PC-3 (cell line): ENCODE measurements around the gene KCNJ6. TPM values are rescaled to one million over a fixed set of nuclear protein-coding genes. Genes with fewer than 3 reads are reported as not detected.

ENCODE experiments used
- ATAC-seq: fragments of 200-7000 bp; cut with Tn5 transposase; 2 replicates; pipeline ENCODE4 v1.9.1; 2020; ENCODE audit warnings: mild to moderate bottlenecking, moderate library complexity
- BruUV-seq: library from RNA; stranded (reverse); fragments of 400-500 nt; replicated peaks from 2 replicates; lab custom pipeline; 2021; lab: Mats Ljungman, UMichigan
- CTCF ChIA-PET: fragments of 300-600 bp; sonication (Branson Sonifier 250); formaldehyde crosslinking; loops from one replicate; lab custom pipeline; 2022; ENCODE audit warnings: antibody characterized with exemption; lab: Charles Lee
- POLR2A ChIA-PET: fragments of 300-600 bp; sonication (Branson Sonifier 250); formaldehyde crosslinking; loops from one replicate; lab custom pipeline; 2022; ENCODE audit warnings: antibody characterized with exemption; ENCODE audit not compliant: unreplicated experiment; lab: Charles Lee
- DNase-seq: peaks from one replicate; pipeline ENCODE4 v3.0.0-alpha.2; 2015
- H2AFZ ChIP-seq: fragments of 300-600 bp; sonication (generic); 2 replicates; pipeline ENCODE4 v1.6.0; 2016; ENCODE audit warnings: antibody characterized with exemption, low read length
- H3F3A ChIP-seq: fragments of 300-600 bp; sonication (generic); one replicate; pipeline ENCODE4 v1.6.0; 2017; ENCODE audit warnings: antibody characterized with exemption, low read length, control low read depth, mild to moderate bottlenecking; ENCODE audit not compliant: unreplicated experiment
- H3K27ac ChIP-seq: fragments of 300-600 bp; sonication (generic); 2 replicates; pipeline ENCODE4 v1.5.1; 2016; ENCODE audit warnings: mild to moderate bottlenecking, low read length
- H3K27me3 ChIP-seq: fragments of 300-600 bp; sonication (generic); 2 replicates; pipeline ENCODE4 v1.6.1; 2016; ENCODE audit warnings: low read length, mixed read lengths
- H3K36me3 ChIP-seq: fragments of 300-600 bp; sonication (generic); 2 replicates; pipeline ENCODE4 v1.6.1; 2016; ENCODE audit warnings: low read depth, mixed run types, low read length, mixed read lengths
- H3K4me1 ChIP-seq: fragments of 300-600 bp; sonication (generic); 2 replicates; pipeline ENCODE4 v1.5.1; 2016; ENCODE audit warnings: low read length; ENCODE audit not compliant: insufficient read depth
- H3K4me2 ChIP-seq: fragments of 300-600 bp; sonication (generic); 2 replicates; pipeline ENCODE4 v1.6.0; 2016; ENCODE audit warnings: low read length
- H3K4me3 ChIP-seq: fragments of 300-600 bp; sonication (generic); 2 replicates; pipeline ENCODE4 v1.5.1; 2016; ENCODE audit warnings: mild to moderate bottlenecking, low read length, mixed read lengths
- H3K79me2 ChIP-seq: fragments of 300-600 bp; sonication (generic); 2 replicates; pipeline ENCODE4 v1.6.1; 2017; ENCODE audit warnings: low read length, mixed read lengths
- H3K9ac ChIP-seq: fragments of 300-600 bp; sonication (generic); 2 replicates; pipeline ENCODE4 v1.6.0; 2016; ENCODE audit warnings: mild to moderate bottlenecking, low read length
- H3K9me2 ChIP-seq: fragments of 300-600 bp; sonication (generic); replicated peaks from 2 replicates; pipeline ENCODE4 v1.6.1; 2016; ENCODE audit warnings: mixed run types, low read length, mixed read lengths
- H3K9me3 ChIP-seq: fragments of 300-600 bp; sonication (generic); 2 replicates; pipeline ENCODE4 v1.6.1; 2016; ENCODE audit warnings: low read length, mixed read lengths
- H4K20me1 ChIP-seq: fragments of 300-600 bp; sonication (generic); 2 replicates; pipeline ENCODE4 v1.6.1; 2016; ENCODE audit warnings: low read length, mixed read lengths
- CTCF ChIP-seq: fragments of 300-600 bp; sonication (generic); conservative IDR thresholded peaks from 2 replicates; pipeline ENCODE4 v1.5.1; 2017; ENCODE audit warnings: antibody characterized with exemption, low read depth, mild to moderate bottlenecking, low read length
- EZH2 ChIP-seq: fragments of 300-600 bp; sonication (generic); IDR thresholded peaks from one replicate; pipeline ENCODE4 v1.6.1; 2017; ENCODE audit warnings: antibody characterized with exemption, mild to moderate bottlenecking, low read length; ENCODE audit not compliant: unreplicated experiment
- EZH2phosphoT487 ChIP-seq: fragments of 300-600 bp; sonication (generic); IDR thresholded peaks from 2 replicates; pipeline ENCODE4 v1.6.1; 2018; ENCODE audit warnings: mild to moderate bottlenecking, antibody characterized with exemption, low read length, borderline replicate concordance
- intact Hi-C: fragments of 100-400 bp; cut with micrococcal nuclease; formaldehyde crosslinking; loops from 2 replicates; pipeline ENCODE4 v1.9.0; 2023
- total RNA-seq: library from RNA; depleted of rRNA; stranded (reverse); fragments of >200 nt; gene quantifications from 2 replicates; pipeline ENCODE4 v1.2.3, GENCODE V29; 2014

Gene KCNJ6
- total RNA-seq, 1 experiment from 2014 or later, result not detected

- H3K9ac ChIP-seq, result no peak overlapping the region
- no peaks in the 10 kb centered on the region for H3K79me2 ChIP-seq
- H2AFZ ChIP-seq, result no peak overlapping the region
- no peaks in the 10 kb centered on the region for H3F3A ChIP-seq
- H3K27ac ChIP-seq, result no peak overlapping the region
- BruUV-seq, result no TSS peak
- no peak overlapping the region for H3K4me2 ChIP-seq
- peaks cover 19% of the 10 kb centered on the region; the same call in 1 of the 2 replicates for H3K27me3 ChIP-seq
- DNase-seq, result peak; percentile 62
- H3K9me3 ChIP-seq, result no peaks in the 10 kb centered on the region
- ATAC-seq, result no peak
- H3K9me2 ChIP-seq, result no peaks in the 10 kb centered on the region
- H3K4me1 ChIP-seq, result 0 out of 2 replicates have a peak, but pooled peaks cover 4% of the 10 kb centered on the region
- ChIA-PET POLR2A (interaction anchor here (0.5 kb wide), 1 partner anchor 67 kb away, joined by 3 read pairs; no protein-coding TSS in a partner anchor), CTCF (no interaction called here)
- H4K20me1 ChIP-seq, result no peaks in the 10 kb centered on the region
- H3K4me3 ChIP-seq, result no peak overlapping the region
- H3K36me3 ChIP-seq, result no peaks in the 10 kb centered on the region
- TF ChIP-seq EZH2, result no peak
- intact Hi-C loops, result no loop called here
Measured at GRCh38 chr21:37787456-37787855, 128.8 kb downstream of the KCNJ6 start.

DNA sequence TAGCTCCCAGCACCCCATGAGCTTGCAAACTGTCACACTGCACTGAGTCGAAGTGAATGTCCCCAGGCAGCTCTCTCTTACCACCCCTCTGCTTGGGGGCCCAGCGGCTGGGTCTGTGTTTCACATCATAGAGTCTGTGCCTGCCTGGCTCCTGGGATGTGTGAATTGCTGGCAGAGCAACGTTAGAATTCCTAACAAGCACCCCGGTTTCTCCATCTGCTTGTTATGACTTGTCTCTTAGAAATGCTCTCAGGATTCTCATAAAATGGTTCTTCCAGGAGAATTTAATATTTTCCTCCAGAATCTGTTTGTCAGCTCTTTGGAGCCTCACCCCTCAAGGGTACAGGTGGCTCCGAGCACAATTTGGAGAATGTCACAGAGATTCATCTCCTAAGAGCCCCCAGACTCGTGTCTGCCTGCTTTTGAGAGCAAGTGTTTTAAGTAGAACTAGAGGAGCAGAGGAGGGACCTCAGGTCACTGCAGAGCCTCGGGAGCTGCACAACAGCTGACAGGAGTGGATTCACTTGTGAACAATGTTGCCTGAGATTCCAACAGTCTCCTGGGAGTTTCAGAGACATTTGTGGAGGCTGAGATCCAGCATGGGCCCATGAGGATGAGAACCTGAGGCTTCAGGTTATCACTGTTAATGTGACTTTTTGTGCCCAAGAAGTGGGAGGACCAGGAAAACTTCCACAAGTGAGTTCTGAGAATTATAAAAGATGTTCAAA, 131.5 kb downstream of the KCNJ6 start:
- H3K4me2 ChIP-seq, result no peak overlapping the region
- intact Hi-C loops, result no loop called here
- no peaks in the 10 kb centered on the region for H3K36me3 ChIP-seq
- no TSS peak for BruUV-seq
- 0 out of 2 replicates have a peak, but pooled peaks cover 4% of the 10 kb centered on the region for H3K4me1 ChIP-seq
- H3K27me3 ChIP-seq, result no peaks in the 10 kb centered on the region
- TF ChIP-seq CTCF, result no peak
- no peak for TF ChIP-seq EZH2phosphoT487
- no peak for TF ChIP-seq EZH2
- no peak overlapping the region for H3K27ac ChIP-seq
- no peak overlapping the region for H2AFZ ChIP-seq
- H4K20me1 ChIP-seq, result no peaks in the 10 kb centered on the region
- ATAC-seq, result no peak
- no peaks in the 10 kb centered on the region for H3K9me3 ChIP-seq
- H3K9ac ChIP-seq, result no peak overlapping the region
- no peak overlapping the region for H3K4me3 ChIP-seq
- POLR2A ChIA-PET, result no interaction called here
- CTCF ChIA-PET, result no interaction called here
- no peak for DNase-seq
- no peaks in the 10 kb centered on the region for H3K9me2 ChIP-seq
- H3K79me2 ChIP-seq, result no peaks in the 10 kb centered on the region
- H3F3A ChIP-seq, result no peaks in the 10 kb centered on the region

GRCh38 chr21:37783016-37783415, 133.2 kb downstream of the KCNJ6 start:
- H3K4me1 ChIP-seq, result 0 out of 2 replicates have a peak, but pooled peaks cover 4% of the 10 kb centered on the region
- H3K4me3 ChIP-seq, result no peak overlapping the region
- H3K79me2 ChIP-seq, result no peaks in the 10 kb centered on the region
- H3K27ac ChIP-seq, result no peak overlapping the region
- no peaks in the 10 kb centered on the region for H3K9me3 ChIP-seq
- DNase-seq, result no peak
- no TSS peak for BruUV-seq
- intact Hi-C loops, result no loop called here
- no peaks in the 10 kb centered on the region for H3K9me2 ChIP-seq
- POLR2A ChIA-PET, result no interaction called here
- H3K36me3 ChIP-seq, result no peaks in the 10 kb centered on the region
- no peak overlapping the region for H3K4me2 ChIP-seq
- ATAC-seq, result no peak
- H3F3A ChIP-seq, result no peaks in the 10 kb centered on the region
- H3K27me3 ChIP-seq, result peaks cover 6% of the 10 kb centered on the region
- no peak overlapping the region for H3K9ac ChIP-seq
- H4K20me1 ChIP-seq, result no peaks in the 10 kb centered on the region
- CTCF ChIA-PET, result no interaction called here
- no peak overlapping the region for H2AFZ ChIP-seq
- no peak for TF ChIP-seq EZH2phosphoT487
- no peak for TF ChIP-seq CTCF
- no peak for TF ChIP-seq EZH2
